ENCODE results near the gene SPCS1. TPM values are rescaled to one million over a fixed set of nuclear protein-coding genes. Genes with fewer than 3 reads are reported as not detected.
A peak's percentile ranks its signal among the peaks of the same experiment; 100 is the strongest.

Gene SPCS1
- total RNA-seq, 2 experiments from 2014 or later, result 96.1 to 105 TPM

GRCh38 chr3:52696830-52697631, 8.9 kb upstream of the SPCS1 start:
- peak; percentile 4 for ATAC-seq

GRCh38 chr3:52697632-52697965, 8.3 kb upstream of the SPCS1 start:
- H3K36me3 Mint-ChIP-seq (ENCODE audit: low read depth), result peaks cover 55% of the 10 kb centered on the region
- H3K27me3 Mint-ChIP-seq (ENCODE audit: low read depth), result no peaks in the 10 kb centered on the region
- no peak overlapping the region for H3K4me3 Mint-ChIP-seq
- no peak for ATAC-seq
- ChIA-PET CTCF (interaction anchor here (1.0 to 1.4 kb wide), 2 partner anchors 8 to 10 kb away, joined by 3 read pairs; partner anchors contain the start of genes GLT8D1 and SPCS1), POLR2A (no interaction called here)
- H3K9me3 Mint-ChIP-seq (ENCODE audit: insufficient read depth), result no peaks in the 10 kb centered on the region
- peak overlapping the region; percentile 27 for H3K27ac Mint-ChIP-seq
- no peak for DNase-seq
- H3K4me1 Mint-ChIP-seq (ENCODE audit: low read depth), result peaks cover 14% of the 10 kb centered on the region

More at GRCh38 chr3:52696830-52697631, 8.9 kb upstream of the SPCS1 start:
- peak overlapping the region; percentile 27 for H3K27ac Mint-ChIP-seq
- ChIA-PET CTCF (interaction anchor here (0.8 to 1.4 kb wide), 4 partner anchors 9 to 285 kb away, joined by 3 read pairs; partner anchors contain the start of genes GLT8D1 and SPCS1), POLR2A (no interaction called here)
- H3K27me3 Mint-ChIP-seq (ENCODE audit: low read depth), result no peaks in the 10 kb centered on the region
- H3K9me3 Mint-ChIP-seq (ENCODE audit: insufficient read depth), result no peaks in the 10 kb centered on the region
- H3K4me1 Mint-ChIP-seq (ENCODE audit: low read depth), result peaks cover 14% of the 10 kb centered on the region
- peaks cover 59% of the 10 kb centered on the region for H3K36me3 Mint-ChIP-seq (ENCODE audit: low read depth)
- H3K4me3 Mint-ChIP-seq, result no peak overlapping the region
- DNase-seq, result no peak

GRCh38 chr3:52703341-52703740, 2.6 kb upstream of the SPCS1 start:
- Mint-ChIP-seq H3K9me3 (ENCODE audit: insufficient read depth) (no peaks in the 10 kb centered on the region), H3K27ac (no peak overlapping the region), H3K4me3 (peak overlapping the region; percentile 25), H3K4me1 (ENCODE audit: low read depth) (peaks cover 31% of the 10 kb centered on the region), H3K36me3 (ENCODE audit: low read depth) (peaks cover 20% of the 10 kb centered on the region), H3K27me3 (ENCODE audit: low read depth) (no peaks in the 10 kb centered on the region)
- ATAC-seq (no peak), DNase-seq (no peak)
- POLR2A ChIA-PET, result no interaction called here
- CTCF ChIA-PET, result no interaction called here

- ChIA-PET CTCF (interaction anchor here (1.2 to 2.3 kb wide), 2 partner anchors 7 to 16 kb away, joined by 3 to 8 read pairs; no protein-coding TSS in a partner anchor), POLR2A (interaction anchor here (0.6 to 4.3 kb wide), 4 partner anchors 12 to 20 kb away, joined by 3 to 25 read pairs (median 6); partner anchors contain the start of genes GNL3 and PBRM1)
- H3K27ac Mint-ChIP-seq, result peak overlapping the region; percentile 92
- DNase-seq (peak; percentile 30), ATAC-seq (peak; percentile 3)
- H3K27me3 Mint-ChIP-seq (ENCODE audit: low read depth), result no peaks in the 10 kb centered on the region
- no peaks in the 10 kb centered on the region for H3K9me3 Mint-ChIP-seq (ENCODE audit: insufficient read depth)
- peak overlapping the region; percentile 96 for H3K4me3 Mint-ChIP-seq
- H3K36me3 Mint-ChIP-seq (ENCODE audit: low read depth), result peaks cover 24% of the 10 kb centered on the region
- peaks cover 36% of the 10 kb centered on the region for H3K4me1 Mint-ChIP-seq (ENCODE audit: low read depth)
Observed at GRCh38 chr3:52704611-52705437, 1.1 kb upstream of the SPCS1 start.

GRCh38 chr3:52705438-52705687, 543 bp upstream of the SPCS1 start:
- H3K4me3 Mint-ChIP-seq, result peak overlapping the region; percentile 96
- H3K27me3 Mint-ChIP-seq (ENCODE audit: low read depth), result no peaks in the 10 kb centered on the region
- DNase-seq (no peak), ATAC-seq (no peak)
- H3K4me1 Mint-ChIP-seq (ENCODE audit: low read depth), result peaks cover 36% of the 10 kb centered on the region
- H3K27ac Mint-ChIP-seq, result peak overlapping the region; percentile 92
- peaks cover 24% of the 10 kb centered on the region for H3K36me3 Mint-ChIP-seq (ENCODE audit: low read depth)
- ChIA-PET CTCF (interaction anchor here (1.2 to 2.3 kb wide), 2 partner anchors 8 to 16 kb away, joined by 3 to 8 read pairs; no protein-coding TSS in a partner anchor), POLR2A (interaction anchor here (0.6 to 4.3 kb wide), 5 partner anchors 12 to 403 kb away, joined by 3 to 25 read pairs (median 5); partner anchors contain the start of genes GNL3 and PBRM1)
- H3K9me3 Mint-ChIP-seq (ENCODE audit: insufficient read depth), result no peaks in the 10 kb centered on the region

GRCh38 chr3:52707585-52707984, 1.7 kb downstream of the SPCS1 start:
- H3K9me3 Mint-ChIP-seq (ENCODE audit: insufficient read depth), result no peaks in the 10 kb centered on the region
- H3K4me3 Mint-ChIP-seq, result peak overlapping the region; percentile 96
- H3K27me3 Mint-ChIP-seq (ENCODE audit: low read depth), result no peaks in the 10 kb centered on the region
- ChIA-PET CTCF (interaction anchor here (0.7 kb wide), 2 partner anchors 14 to 93 kb away, joined by 3 read pairs; no protein-coding TSS in a partner anchor), POLR2A (interaction anchor here (0.7 to 4.3 kb wide), 2 partner anchors 19 to 22 kb away, joined by 3 to 25 read pairs; partner anchors contain the start of genes GNL3 and PBRM1)
- DNase-seq, result no peak
- no peak for ATAC-seq
- H3K36me3 Mint-ChIP-seq (ENCODE audit: low read depth), result peaks cover 29% of the 10 kb centered on the region
- peak overlapping the region; percentile 48 for H3K27ac Mint-ChIP-seq
- peaks cover 34% of the 10 kb centered on the region for H3K4me1 Mint-ChIP-seq (ENCODE audit: low read depth)

GRCh38 chr3:52710512-52710911, 4.6 kb downstream of the SPCS1 start:
- Mint-ChIP-seq H3K27ac (no peak overlapping the region), H3K27me3 (ENCODE audit: low read depth) (no peaks in the 10 kb centered on the region), H3K4me3 (no peak overlapping the region), H3K9me3 (ENCODE audit: insufficient read depth) (no peaks in the 10 kb centered on the region), H3K4me1 (ENCODE audit: low read depth) (peaks cover 19% of the 10 kb centered on the region), H3K36me3 (ENCODE audit: low read depth) (peaks cover 28% of the 10 kb centered on the region)
- CTCF ChIA-PET, result no interaction called here
- POLR2A ChIA-PET, result no interaction called here
- DNase-seq (no peak), ATAC-seq (no peak)

GRCh38 chr3:52712291-52713212, 6.6 kb downstream of the SPCS1 start:
- Mint-ChIP-seq H3K27ac (no peak overlapping the region), H3K4me1 (ENCODE audit: low read depth) (peaks cover 11% of the 10 kb centered on the region), H3K4me3 (no peak overlapping the region), H3K36me3 (ENCODE audit: low read depth) (peaks cover 27% of the 10 kb centered on the region), H3K9me3 (ENCODE audit: insufficient read depth) (no peaks in the 10 kb centered on the region), H3K27me3 (ENCODE audit: low read depth) (no peaks in the 10 kb centered on the region)
- ATAC-seq, result no peak
- POLR2A ChIA-PET, result no interaction called here
- CTCF ChIA-PET, result no interaction called here
- no peak for DNase-seq

- ChIA-PET POLR2A (no interaction called here), CTCF (no interaction called here)
- H3K36me3 Mint-ChIP-seq (ENCODE audit: low read depth), result peaks cover 22% of the 10 kb centered on the region
- no peak overlapping the region for H3K4me3 Mint-ChIP-seq
- DNase-seq (no peak), ATAC-seq (no peak)
- no peak overlapping the region for H3K27ac Mint-ChIP-seq
- H3K27me3 Mint-ChIP-seq (ENCODE audit: low read depth), result no peaks in the 10 kb centered on the region
- peaks cover 2% of the 10 kb centered on the region for H3K9me3 Mint-ChIP-seq (ENCODE audit: insufficient read depth)
- peaks cover 2% of the 10 kb centered on the region for H3K4me1 Mint-ChIP-seq (ENCODE audit: low read depth)
Observed at GRCh38 chr3:52714335-52715302, 8.7 kb downstream of the SPCS1 start.

GRCh38 chr3:52715714-52716305, 9.9 kb downstream of the SPCS1 start:
- no peaks in the 10 kb centered on the region for H3K27me3 Mint-ChIP-seq (ENCODE audit: low read depth)
- H3K9me3 Mint-ChIP-seq (ENCODE audit: insufficient read depth), result peaks cover 3% of the 10 kb centered on the region
- ATAC-seq (no peak), DNase-seq (no peak)
- H3K27ac Mint-ChIP-seq, result no peak overlapping the region
- peaks cover 22% of the 10 kb centered on the region for H3K36me3 Mint-ChIP-seq (ENCODE audit: low read depth)
- no peak overlapping the region for H3K4me3 Mint-ChIP-seq
- peaks cover 10% of the 10 kb centered on the region for H3K4me1 Mint-ChIP-seq (ENCODE audit: low read depth)
- CTCF ChIA-PET, result no interaction called here
- POLR2A ChIA-PET, result interaction anchor here (0.5 to 0.7 kb wide), 2 partner anchors 31 to 53 kb away, joined by 3 to 4 read pairs; no protein-coding TSS in a partner anchor

Data from activated CD8-positive, alpha-beta T cell treated with anti-CD3 and anti-CD28 coated beads, Interleukin-2, amount 10 ng/mL, durations not matched to agents 7 days and 5 days (primary cell).